BE2C (cell line): ENCODE results near the gene CALHM5.

ENCODE experiments used
- DNase-seq: peaks from one replicate; pipeline ENCODE4 v3.0.0-alpha.2; 2020
- H3K27me3 ChIP-seq: fragments of 250-450 bp; sonication (Bioruptor Pico); 2 replicates; pipeline ENCODE4 v1.5.1; 2020; ENCODE audit warnings: mild to moderate bottlenecking
- H3K36me3 ChIP-seq: fragments of 250-450 bp; sonication (Bioruptor Pico); 2 replicates; pipeline ENCODE4 v1.5.1; 2020; ENCODE audit warnings: mild to moderate bottlenecking
- H3K4me1 ChIP-seq: fragments of 250-450 bp; sonication (Bioruptor Pico); 2 replicates; pipeline ENCODE4 v1.5.1; 2020
- H3K4me3 ChIP-seq: 2 replicates; pipeline ENCODE4 v1.5.1; 2011; ENCODE audit warnings: low read depth, low read length
- H3K9me3 ChIP-seq: fragments of 250-450 bp; sonication (Bioruptor Pico); 2 replicates; pipeline ENCODE4 v1.5.1; 2020
- TF ChIP-seq, protein P1 (sequence below): IDR thresholded peaks from 2 replicates; pipeline ENCODE4 v1.5.1; 2012; ENCODE audit warnings: mild to moderate bottlenecking, low read depth, low read length

The CALHM5 gene

DNA sequence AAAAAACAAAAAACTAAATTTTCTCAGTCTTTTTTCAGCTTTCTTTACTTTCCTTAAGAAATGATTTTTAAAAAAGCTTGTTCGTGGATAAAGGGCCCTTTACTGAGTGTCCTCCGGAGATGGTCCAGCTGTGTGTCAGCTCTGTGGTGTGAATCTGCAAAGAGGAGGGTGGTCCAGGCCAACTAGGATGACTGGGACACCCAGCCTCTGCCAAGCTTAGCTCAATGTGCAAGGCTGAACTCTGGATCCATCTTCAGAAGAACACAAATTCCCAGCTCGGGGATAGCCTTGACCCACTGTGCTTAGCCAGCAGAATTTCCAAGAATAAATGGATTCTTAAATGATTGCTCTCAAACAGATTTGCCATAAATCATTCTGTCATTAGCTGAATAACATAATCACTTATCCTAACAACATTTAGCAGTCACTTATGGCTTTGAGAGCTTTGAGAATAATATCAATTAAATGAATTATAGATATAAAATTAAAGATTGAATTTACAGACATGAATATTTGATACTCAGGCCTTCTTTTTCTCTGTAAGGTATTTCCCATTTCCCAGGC is 14.2 kb upstream of the CALHM5 start:
- no peaks in the 10 kb centered on the region for H3K27me3 ChIP-seq
- no peaks in the 10 kb centered on the region for H3K9me3 ChIP-seq
- no peaks in the 10 kb centered on the region for H3K36me3 ChIP-seq
- TF ChIP-seq, protein P1, sequence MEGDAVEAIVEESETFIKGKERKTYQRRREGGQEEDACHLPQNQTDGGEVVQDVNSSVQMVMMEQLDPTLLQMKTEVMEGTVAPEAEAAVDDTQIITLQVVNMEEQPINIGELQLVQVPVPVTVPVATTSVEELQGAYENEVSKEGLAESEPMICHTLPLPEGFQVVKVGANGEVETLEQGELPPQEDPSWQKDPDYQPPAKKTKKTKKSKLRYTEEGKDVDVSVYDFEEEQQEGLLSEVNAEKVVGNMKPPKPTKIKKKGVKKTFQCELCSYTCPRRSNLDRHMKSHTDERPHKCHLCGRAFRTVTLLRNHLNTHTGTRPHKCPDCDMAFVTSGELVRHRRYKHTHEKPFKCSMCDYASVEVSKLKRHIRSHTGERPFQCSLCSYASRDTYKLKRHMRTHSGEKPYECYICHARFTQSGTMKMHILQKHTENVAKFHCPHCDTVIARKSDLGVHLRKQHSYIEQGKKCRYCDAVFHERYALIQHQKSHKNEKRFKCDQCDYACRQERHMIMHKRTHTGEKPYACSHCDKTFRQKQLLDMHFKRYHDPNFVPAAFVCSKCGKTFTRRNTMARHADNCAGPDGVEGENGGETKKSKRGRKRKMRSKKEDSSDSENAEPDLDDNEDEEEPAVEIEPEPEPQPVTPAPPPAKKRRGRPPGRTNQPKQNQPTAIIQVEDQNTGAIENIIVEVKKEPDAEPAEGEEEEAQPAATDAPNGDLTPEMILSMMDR, result no peak
- no peaks in the 10 kb centered on the region for H3K4me1 ChIP-seq
- no peak for DNase-seq
- H3K4me3 ChIP-seq, result no peak overlapping the region

DNA sequence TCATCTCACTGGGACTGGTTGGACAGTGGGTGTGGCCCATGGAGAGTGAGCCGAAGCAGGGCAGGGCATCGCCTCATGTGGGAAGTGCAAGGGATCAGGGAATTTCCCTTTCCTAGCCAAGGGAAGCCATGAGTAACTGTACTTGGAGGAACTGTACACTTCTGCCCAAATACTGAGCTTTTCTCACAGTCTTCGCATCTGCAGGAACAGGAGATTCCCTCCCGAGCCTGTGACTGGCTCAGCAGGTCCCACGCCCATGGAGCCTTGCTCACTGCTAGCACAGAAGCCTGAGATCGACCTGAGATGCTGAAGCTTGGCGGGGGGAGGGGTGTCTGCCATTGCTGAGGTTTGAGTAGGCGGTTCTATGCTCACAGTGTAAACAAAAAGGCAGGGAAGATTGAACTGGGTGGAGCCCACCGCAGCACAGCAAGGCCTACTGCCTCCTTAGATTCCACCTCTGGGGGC is 10.4 kb upstream of the CALHM5 start:
- Histone ChIP-seq H3K9me3 (no peaks in the 10 kb centered on the region), H3K36me3 (no peaks in the 10 kb centered on the region), H3K27me3 (no peaks in the 10 kb centered on the region), H3K4me3 (no peak overlapping the region), H3K4me1 (no peaks in the 10 kb centered on the region)
- DNase-seq, result no peak
- TF ChIP-seq, protein P1, result no peak

DNA sequence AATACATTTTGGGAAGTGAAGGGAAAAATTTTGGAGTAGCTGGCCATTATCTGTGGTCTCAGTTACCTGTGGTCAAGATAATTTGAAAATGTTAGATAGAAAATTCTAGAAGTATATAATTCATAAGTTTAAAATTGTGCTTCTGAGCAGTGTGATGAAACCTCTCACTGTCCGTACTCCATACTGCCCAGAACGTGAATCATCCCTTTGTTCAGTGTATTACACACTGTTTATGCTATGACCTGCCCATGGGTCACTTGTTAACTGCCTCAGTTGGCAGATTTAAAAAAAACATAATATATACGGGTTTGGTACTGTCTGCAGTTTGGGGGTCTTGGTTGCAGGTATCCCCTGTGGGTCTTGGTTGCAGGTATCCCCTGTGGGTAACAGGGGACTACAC is 4.1 kb upstream of the CALHM5 start:
- H3K4me3 ChIP-seq, result no peak overlapping the region
- TF ChIP-seq, protein P1, result no peak
- H3K36me3 ChIP-seq, result no peaks in the 10 kb centered on the region
- no peaks in the 10 kb centered on the region for H3K9me3 ChIP-seq
- H3K27me3 ChIP-seq, result no peaks in the 10 kb centered on the region
- H3K4me1 ChIP-seq, result no peaks in the 10 kb centered on the region
- DNase-seq, result no peak

DNA sequence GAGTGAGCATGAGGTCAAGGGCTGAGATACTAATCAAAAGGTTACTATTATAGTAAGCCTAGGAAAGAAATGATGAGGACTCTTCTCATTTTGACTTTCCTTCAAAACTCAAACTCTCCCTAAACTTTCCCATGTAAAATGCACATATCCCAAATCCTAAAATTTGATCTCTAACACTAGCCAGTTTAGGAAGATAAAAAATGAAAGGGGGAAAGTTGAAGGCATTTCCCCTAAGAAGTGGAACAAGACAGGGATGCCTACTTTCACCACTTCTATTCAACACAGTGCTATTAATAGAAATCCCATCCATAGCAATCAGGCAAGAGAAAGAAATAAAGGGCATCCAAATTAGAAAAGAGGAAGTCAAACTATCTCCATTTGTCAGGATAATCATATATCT is 2.9 kb upstream of the CALHM5 start:
- H3K36me3 ChIP-seq, result no peaks in the 10 kb centered on the region
- H3K9me3 ChIP-seq, result no peaks in the 10 kb centered on the region
- no peaks in the 10 kb centered on the region for H3K4me1 ChIP-seq
- no peaks in the 10 kb centered on the region for H3K27me3 ChIP-seq
- TF ChIP-seq, protein P1, result no peak
- no peak overlapping the region for H3K4me3 ChIP-seq
- DNase-seq, result no peak

DNA sequence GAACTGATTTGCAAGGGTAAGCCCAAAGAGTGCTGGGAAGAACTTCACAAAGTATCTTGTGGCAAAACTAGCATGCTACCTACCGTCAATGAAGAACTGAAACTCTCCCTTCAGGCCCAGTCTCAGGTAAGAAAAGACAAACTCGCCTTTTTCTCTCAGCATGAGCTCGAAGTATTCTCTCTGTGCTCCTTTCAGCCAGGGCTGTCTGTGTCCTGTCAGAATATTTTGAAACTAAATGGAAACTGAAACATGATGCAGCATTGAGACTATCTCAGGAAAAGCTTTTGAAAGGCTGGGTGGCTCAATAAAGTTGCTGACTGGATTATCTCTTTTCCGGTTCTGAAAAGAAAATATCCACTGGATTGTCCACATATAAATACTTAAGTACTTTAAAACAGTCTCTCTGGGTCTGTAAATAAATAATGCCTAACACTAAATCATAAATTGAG is 696 bp downstream of the CALHM5 start:
- H3K36me3 ChIP-seq, result no peaks in the 10 kb centered on the region
- TF ChIP-seq, protein P1, result no peak
- DNase-seq, result no peak
- H3K4me1 ChIP-seq, result no peaks in the 10 kb centered on the region
- no peaks in the 10 kb centered on the region for H3K9me3 ChIP-seq
- no peaks in the 10 kb centered on the region for H3K27me3 ChIP-seq
- H3K4me3 ChIP-seq, result peak overlapping the region; percentile 25; the same call in 1 of the 2 replicates

DNA sequence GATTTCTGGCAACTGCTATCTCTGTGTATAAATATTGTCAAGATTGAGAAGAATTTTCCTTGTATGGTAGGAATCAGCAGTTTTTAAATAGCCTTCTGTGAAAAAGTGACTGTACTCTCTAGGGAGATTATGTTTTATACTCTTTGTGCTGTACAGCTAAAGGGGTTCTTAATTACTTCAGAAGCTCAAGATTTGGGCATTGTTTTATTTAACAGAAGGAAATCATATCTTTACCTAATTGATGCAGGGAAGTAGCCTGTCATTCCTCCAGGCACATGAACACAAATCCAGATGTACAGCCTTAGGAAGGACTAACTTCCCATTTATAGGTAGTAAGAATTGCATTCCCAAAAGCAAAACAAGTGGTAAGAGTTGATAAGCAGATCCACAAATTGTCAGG is 1.3 kb downstream of the CALHM5 start:
- Histone ChIP-seq H3K4me3 (no peak overlapping the region), H3K4me1 (no peaks in the 10 kb centered on the region), H3K36me3 (no peaks in the 10 kb centered on the region), H3K27me3 (no peaks in the 10 kb centered on the region), H3K9me3 (no peaks in the 10 kb centered on the region)
- no peak for DNase-seq
- TF ChIP-seq, protein P1, result no peak
